ENCODE data around the gene TSSC4.

Gene TSSC4

GRCh38 chr11:2386591-2386990 lies 14.0 kb upstream of the TSSC4 start:
- DNase-seq (ENCODE audit: low read depth) = no peak

DNA sequence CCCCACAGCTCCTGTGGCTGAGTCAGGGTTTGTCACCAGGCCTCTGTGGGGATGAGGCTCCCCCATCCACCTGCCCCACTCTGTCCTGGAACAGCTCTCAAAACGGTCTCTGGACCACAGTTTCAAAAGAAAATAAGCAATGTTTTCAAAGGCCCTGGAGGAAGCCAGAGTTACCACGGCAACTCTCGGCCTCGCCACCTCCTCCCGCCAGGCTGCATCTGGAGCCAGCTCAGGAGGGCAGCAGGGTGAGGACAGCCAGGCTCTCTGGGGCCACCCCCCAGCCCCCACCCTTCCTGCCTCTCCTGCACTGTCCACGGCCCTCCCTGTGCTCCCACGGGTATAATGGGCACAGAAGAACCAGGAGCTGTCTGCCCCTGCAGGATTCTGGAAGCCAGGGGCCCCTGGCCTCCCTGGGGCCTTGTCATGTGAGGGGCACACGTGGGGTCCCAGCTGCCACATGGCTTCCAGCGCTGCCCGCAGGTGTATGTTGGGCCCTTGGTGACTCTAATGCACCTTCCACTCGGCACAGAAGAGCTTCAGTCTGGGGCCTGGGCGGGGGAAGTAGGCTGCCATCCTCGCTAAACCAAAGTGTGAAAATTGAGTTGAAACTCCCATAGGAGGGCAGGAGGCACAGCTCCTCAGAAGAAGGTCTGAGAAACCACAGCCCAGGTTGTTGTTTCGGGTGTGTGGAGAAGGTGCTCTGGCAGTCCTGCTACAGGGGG lies 13.1 kb upstream of the TSSC4 start:
- no peak for DNase-seq (ENCODE audit: low read depth)

- DNase-seq (ENCODE audit: low read depth) = no peak
Measured at GRCh38 chr11:2388431-2389376, 11.8 kb upstream of the TSSC4 start.

GRCh38 chr11:2389377-2390026 lies 11.0 kb upstream of the TSSC4 start:
- DNase-seq (ENCODE audit: low read depth) = no peak

- DNase-seq (ENCODE audit: low read depth) = no peak
Measured at GRCh38 chr11:2390091-2390724, 10.3 kb upstream of the TSSC4 start.

- no peak for DNase-seq (ENCODE audit: low read depth)
Measured at GRCh38 chr11:2390725-2391151, 9.8 kb upstream of the TSSC4 start.

DNA sequence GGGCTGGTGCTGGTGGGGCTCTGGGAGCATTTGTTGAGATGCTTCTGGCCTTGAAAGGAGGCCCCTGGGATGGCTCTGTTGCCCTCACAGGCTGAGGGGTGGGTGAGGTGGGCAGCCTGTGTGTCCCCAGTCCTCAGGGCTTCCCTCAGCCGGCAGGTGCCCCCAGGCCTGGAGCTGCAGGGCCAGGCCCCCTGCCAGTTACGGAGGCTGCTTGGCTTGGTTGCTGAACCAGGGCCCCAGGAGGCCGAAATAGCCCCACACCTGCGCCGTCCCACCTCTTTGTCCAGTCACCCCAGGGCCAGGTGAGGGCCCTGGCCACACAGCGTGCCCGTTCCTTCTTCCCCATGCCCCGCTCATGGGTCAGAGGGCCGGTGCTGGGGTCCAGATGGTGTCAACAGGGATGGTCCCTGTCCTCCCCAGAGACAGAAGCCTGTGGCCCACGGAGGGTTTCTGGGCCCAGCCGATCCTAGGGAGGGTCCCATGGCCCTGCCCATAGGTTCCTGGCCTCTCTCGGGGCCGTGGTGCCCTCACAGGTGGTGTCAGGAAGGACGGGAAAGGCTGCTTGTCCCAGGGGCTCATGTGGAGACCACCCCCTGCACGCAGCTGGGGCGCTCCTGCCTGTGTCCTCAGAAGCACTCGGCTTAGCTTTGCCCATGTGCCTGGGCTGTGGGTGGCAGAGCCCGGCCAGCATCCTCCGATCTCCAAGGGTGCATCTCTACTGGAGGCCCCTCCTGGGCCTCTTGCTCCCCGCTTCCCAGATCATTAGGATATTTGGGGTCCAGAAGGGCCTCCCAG lies 9.2 kb upstream of the TSSC4 start:
- DNase-seq (ENCODE audit: low read depth) = no peak

- DNase-seq (ENCODE audit: low read depth) = no peak
Measured at GRCh38 chr11:2392241-2392959, 8.2 kb upstream of the TSSC4 start.

DNA sequence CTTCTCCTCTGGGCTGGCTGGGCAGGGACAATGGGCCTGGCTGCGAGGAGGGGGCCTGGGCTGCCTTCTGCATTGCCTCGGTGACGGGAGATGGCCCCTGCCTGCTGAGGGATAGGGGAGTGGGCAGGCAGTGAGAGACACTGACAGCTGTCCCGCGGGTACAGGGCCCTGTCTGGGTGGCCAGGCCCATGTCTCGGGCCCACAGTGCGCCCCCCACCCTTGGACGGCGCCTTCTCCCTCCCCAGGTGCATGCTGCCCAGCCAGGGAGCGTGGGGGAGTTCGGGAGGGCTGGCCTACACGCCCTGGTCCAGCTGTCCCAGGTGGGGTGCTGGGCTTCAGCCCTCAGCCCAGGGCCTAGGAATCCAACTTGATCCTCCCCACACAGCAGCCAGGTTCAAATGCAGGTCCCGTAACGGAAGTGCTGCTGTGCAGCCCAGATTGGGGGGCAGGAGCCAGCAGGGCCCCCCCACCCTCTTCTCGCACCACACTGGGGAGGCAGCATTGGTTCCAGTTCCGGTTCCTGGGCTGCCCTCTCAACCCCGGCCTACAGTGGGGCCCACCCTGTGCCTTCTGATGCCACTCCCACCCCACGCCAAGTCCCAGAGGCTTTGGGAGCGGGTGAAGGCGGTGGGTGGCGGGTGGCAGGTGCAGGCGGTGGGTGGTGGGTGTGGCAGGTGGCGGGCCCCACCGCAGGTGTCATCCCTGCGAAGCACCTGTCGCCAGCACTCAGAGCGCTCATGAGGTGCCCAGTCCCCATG lies 7.3 kb upstream of the TSSC4 start:
- no peak for DNase-seq (ENCODE audit: low read depth)

- DNase-seq (ENCODE audit: low read depth) = no peak
Measured at GRCh38 chr11:2393941-2394817, 6.4 kb upstream of the TSSC4 start.

- no peak for DNase-seq (ENCODE audit: low read depth)
Measured at GRCh38 chr11:2394818-2395105, 5.8 kb upstream of the TSSC4 start.

- DNase-seq (ENCODE audit: low read depth) = no peak
Measured at GRCh38 chr11:2395211-2395730, 5.3 kb upstream of the TSSC4 start.

DNA sequence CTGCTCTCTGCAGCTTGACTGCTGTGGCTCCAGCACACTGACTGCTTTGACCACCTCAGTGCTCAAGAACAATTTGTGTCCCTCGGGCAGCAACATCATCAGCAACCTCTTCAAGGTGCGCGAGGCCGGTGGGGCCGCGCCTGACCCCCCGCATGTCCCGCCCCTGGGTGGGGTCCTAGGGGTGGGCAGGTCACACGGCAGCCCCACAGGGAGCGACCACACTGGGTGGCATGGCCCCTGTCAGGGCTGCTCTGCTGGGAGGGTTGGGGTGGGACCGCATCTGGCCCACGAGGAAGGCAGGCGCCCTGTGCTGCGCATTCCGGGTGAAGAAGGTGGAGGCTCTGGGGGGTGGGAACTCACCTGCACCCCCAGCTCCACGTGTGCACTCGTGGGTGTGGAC lies 4.7 kb upstream of the TSSC4 start:
- DNase-seq (ENCODE audit: low read depth) = no peak

- no peak for DNase-seq (ENCODE audit: low read depth)
Measured at GRCh38 chr11:2396471-2396870, 4.1 kb upstream of the TSSC4 start.

DNA sequence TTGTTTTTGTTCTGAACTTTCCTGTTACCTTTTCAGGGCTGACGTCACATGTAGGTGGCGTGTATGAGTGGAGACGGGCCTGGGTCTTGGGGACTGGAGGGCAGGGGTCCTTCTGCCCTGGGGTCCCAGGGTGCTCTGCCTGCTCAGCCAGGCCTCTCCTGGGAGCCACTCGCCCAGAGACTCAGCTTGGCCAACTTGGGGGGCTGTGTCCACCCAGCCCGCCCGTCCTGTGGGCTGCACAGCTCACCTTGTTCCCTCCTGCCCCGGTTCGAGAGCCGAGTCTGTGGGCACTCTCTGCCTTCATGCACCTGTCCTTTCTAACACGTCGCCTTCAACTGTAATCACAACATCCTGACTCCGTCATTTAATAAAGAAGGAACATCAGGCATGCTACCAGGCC lies 3.5 kb upstream of the TSSC4 start:
- DNase-seq (ENCODE audit: low read depth) = no peak

DNA sequence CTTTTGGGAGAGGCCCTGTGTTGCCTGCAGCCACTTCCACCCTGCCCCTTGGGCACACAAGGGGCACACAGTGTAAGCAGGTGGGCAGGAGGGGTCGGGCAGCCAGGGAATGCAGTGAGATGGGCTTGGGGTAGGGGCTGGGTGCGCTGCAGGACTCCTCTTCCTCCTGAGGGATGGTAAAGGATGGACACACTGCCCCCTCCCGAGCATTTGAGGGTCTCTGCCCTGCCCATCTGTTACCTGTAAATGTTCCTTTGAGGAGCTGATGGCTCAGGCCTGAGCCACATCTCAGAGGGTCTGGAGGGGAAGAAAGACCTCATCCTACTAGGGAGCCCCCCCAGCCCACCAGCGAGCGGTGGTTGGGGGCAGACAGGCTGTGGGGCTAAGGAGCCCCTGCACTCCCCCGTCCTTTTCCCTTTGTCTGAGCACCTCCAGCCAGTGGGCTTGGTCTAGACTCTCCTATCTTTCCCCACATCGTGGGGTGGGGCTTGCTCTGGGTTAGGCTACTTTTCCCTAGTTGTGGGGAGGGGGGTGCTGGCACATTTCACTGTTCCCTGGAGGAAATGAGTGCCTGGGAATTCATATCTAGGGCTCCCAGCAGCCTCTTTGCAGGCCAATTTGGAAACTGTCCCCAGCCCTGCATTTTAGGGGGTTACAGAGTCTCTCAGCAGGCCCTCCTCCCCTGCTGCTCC lies 1.7 kb upstream of the TSSC4 start:
- no peak for DNase-seq (ENCODE audit: low read depth)

- DNase-seq (ENCODE audit: low read depth) = no peak
Measured at GRCh38 chr11:2399488-2400068, 972 bp upstream of the TSSC4 start.
